Rectal smooth muscle tissue (tissue), 1 donor: ENCODE data around the gene ANXA8L1.
"Not testable (repeated sequence)": the region's sequence is repeated elsewhere in the genome, so short reads cannot be mapped to it uniquely, and the experiment has no call there.

Experiments
- H3K27ac ChIP-seq: one replicate; pipeline ENCODE4 v1.7.0; 2013; ENCODE audit warnings: low read depth, low read length, inconsistent platforms
- H3K27me3 ChIP-seq: one replicate; pipeline ENCODE4 v1.7.0; 2013; ENCODE audit warnings: low read length; ENCODE audit not compliant: control insufficient read depth, insufficient read depth
- H3K36me3 ChIP-seq: one replicate; pipeline ENCODE4 v1.7.0; 2013; ENCODE audit warnings: low read length; ENCODE audit not compliant: control insufficient read depth, insufficient read depth
- H3K4me1 ChIP-seq: one replicate; pipeline ENCODE4 v1.7.0; 2013; ENCODE audit warnings: low read length; ENCODE audit not compliant: control insufficient read depth, insufficient read depth
- H3K4me3 ChIP-seq: one replicate; pipeline ENCODE4 v1.7.0; 2013; ENCODE audit warnings: low read length
- H3K9ac ChIP-seq: one replicate; pipeline ENCODE4 v1.7.0; 2013; ENCODE audit warnings: low read length

ANXA8L1 gene

DNA sequence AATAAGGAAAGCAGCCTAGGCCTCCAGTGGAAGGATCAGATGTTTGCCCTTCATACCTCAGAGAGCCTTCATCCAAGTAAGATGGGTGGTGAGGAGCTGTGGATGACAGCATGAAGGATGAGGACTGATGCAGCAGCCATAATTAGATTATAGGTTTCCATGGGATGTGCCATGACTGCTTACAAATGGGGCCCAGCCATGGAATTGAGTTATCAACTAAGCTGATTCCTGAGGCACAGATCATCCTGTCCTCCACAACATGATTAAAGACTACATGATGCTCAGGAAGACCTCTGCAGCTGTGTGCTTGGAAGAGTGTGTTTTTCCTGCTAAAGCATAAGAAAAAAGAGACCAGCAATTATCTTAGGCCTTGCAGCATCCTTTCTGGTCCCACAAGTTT lies 35.5 kb downstream of the ANXA8L1 start:
- not testable (repeated sequence) for H3K4me1 ChIP-seq, H3K36me3 ChIP-seq, H3K27me3 ChIP-seq, H3K9ac ChIP-seq, H3K27ac ChIP-seq, H3K4me3 ChIP-seq

GRCh38 chr10:46412665-46413064 lies 37.1 kb downstream of the ANXA8L1 start:
- H3K9ac ChIP-seq, H3K36me3 ChIP-seq, H3K27me3 ChIP-seq, H3K27ac ChIP-seq, H3K4me3 ChIP-seq, H3K4me1 ChIP-seq: not testable (repeated sequence)

DNA sequence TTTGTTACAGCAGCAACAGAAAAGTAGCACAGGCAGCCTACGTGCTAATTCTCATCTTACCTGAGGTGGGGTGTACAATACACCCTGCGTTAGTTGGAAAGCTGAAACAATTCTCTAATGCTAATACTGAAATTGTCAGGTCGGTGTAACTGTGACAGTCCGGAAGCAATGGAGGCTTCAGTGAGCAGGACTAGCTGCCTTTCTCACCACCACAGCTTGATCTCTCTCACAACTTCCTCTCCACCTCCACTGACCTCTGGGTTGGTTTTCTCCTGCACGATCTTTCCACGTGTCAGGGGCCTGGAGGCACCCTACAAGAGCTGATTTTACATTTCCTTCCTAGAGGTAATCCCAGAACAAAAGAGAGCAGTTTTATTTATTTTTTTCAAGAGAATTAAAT lies 39.7 kb downstream of the ANXA8L1 start:
- H3K4me3 ChIP-seq, H3K27me3 ChIP-seq, H3K27ac ChIP-seq, H3K4me1 ChIP-seq, H3K36me3 ChIP-seq, H3K9ac ChIP-seq: not testable (repeated sequence)

- not testable (repeated sequence) for H3K36me3 ChIP-seq, H3K27ac ChIP-seq, H3K9ac ChIP-seq, H3K4me3 ChIP-seq, H3K27me3 ChIP-seq, H3K4me1 ChIP-seq
Observed at GRCh38 chr10:46418283-46418682, 42.7 kb downstream of the ANXA8L1 start.

GRCh38 chr10:46419570-46420379 lies 44.2 kb downstream of the ANXA8L1 start:
- H3K9ac ChIP-seq, H3K27ac ChIP-seq, H3K4me3 ChIP-seq, H3K27me3 ChIP-seq, H3K36me3 ChIP-seq, H3K4me1 ChIP-seq: not testable (repeated sequence)

DNA sequence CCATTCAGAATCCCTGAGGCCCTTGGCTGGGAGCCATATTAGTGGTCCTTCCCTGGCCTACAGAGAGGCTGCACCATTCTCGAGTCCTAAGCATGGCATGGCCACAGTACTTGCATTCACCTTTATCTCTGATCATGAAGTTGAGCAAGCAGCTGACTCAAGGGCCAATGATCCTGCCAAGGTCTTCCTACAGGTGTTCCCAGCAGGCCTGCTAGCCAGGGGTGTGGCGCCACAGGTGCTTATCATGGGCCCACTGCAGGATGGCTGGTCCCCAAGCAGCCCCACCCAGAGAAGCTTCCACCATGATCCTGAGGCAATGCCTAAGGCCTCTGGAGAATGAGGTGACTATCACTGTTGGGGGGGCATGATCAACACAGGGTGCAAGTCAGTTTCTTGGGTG lies 48.0 kb downstream of the ANXA8L1 start:
- H3K27ac ChIP-seq, H3K9ac ChIP-seq, H3K36me3 ChIP-seq, H3K4me1 ChIP-seq, H3K4me3 ChIP-seq, H3K27me3 ChIP-seq: not testable (repeated sequence)

- H3K27ac ChIP-seq, H3K4me3 ChIP-seq, H3K27me3 ChIP-seq, H3K36me3 ChIP-seq, H3K4me1 ChIP-seq, H3K9ac ChIP-seq: not testable (repeated sequence)
Observed at GRCh38 chr10:46440942-46441341, 65.4 kb downstream of the ANXA8L1 start.
